ENCODE results near the gene RUFY2.
"Not testable (repeated sequence)": the region's sequence is repeated elsewhere in the genome, so short reads cannot be mapped to it uniquely, and the experiment has no call there.

Gene RUFY2, protein sequence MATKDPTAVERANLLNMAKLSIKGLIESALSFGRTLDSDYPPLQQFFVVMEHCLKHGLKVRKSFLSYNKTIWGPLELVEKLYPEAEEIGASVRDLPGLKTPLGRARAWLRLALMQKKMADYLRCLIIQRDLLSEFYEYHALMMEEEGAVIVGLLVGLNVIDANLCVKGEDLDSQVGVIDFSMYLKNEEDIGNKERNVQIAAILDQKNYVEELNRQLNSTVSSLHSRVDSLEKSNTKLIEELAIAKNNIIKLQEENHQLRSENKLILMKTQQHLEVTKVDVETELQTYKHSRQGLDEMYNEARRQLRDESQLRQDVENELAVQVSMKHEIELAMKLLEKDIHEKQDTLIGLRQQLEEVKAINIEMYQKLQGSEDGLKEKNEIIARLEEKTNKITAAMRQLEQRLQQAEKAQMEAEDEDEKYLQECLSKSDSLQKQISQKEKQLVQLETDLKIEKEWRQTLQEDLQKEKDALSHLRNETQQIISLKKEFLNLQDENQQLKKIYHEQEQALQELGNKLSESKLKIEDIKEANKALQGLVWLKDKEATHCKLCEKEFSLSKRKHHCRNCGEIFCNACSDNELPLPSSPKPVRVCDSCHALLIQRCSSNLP

DNA sequence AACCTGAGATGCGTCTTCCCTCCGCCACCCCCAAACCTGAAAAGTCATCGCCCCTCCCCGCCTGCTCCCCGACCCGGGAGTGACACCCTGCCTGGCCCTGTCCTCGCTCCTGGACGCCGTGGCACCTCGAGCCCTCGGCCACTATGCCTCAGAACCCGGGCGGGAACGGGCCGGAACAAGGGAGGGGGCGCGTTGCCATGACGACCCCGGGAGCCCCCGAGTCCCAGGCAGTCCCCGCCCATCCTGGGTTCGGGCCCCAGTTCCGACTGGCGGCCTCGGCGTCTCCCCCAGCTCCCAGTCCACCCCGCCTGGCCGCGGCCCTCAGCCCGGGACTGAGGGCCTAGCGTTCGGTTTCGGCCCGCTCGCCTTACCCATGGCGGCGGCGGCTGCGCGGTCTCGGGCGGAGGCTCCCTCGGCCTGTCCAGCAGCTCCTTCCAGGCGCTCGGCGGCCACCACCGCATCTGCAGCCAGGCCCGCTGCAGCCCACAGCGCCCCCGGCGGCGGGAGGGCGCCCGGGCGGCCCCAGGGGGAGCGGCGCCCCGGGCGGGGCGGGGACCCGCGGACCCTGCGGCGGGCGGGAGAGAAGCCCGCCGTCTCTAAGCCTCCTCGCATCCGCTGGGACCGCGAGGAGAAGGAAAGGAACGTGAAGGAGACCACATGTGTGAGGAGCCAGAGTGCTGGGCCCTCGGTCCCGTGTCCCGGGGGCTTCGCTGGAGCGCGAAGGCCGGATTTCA is at the start of gene RUFY2:
TSS of gene RUFY2 (minus strand) at position 463 of the 734 bp plus-strand sequence. CDS start at position 375, 88 bp downstream.
- peak; percentile 93 for DNase-seq (ENCODE audit: low spot score)

DNA sequence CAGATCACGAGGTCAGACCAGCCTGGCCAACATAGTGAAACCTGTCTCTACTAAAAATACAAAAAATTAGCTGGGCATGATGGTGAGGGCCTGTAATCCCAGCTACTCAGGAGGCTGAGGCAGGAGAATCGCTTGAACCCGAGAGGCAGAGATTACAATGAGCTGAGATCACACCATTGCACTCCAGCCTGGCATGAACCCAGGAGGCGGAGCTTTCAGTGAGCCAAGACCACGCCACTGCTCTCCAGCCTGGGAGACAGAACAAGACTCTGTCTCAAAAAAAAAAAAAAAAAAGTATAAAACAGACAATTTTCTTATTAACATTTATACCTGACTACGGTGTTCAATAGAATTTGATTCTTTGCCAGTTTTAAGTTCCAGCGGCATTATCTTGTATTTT is 42.6 kb upstream of the RUFY2 start:
- DNase-seq (ENCODE audit: low spot score): not testable (repeated sequence)

DNA sequence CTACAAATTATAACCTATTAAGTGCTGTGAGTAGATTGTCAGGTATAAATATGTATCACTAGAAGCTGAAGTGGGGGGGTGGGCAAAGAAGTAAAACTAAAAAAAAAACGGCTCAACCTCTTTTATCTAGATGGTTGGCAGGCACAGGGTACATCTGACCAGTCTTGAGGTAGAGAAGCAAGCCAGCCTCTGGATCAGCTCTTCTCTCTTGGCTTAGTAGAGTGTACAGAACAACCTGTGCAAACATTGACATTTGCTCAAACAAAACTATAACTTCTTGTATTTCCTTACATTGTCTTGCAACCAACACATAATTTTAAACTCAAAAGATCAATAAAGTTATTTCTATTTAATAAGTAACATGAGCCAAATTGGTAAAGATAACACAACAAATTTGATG is 39.1 kb upstream of the RUFY2 start:
- no peak for DNase-seq (ENCODE audit: low spot score)

DNA sequence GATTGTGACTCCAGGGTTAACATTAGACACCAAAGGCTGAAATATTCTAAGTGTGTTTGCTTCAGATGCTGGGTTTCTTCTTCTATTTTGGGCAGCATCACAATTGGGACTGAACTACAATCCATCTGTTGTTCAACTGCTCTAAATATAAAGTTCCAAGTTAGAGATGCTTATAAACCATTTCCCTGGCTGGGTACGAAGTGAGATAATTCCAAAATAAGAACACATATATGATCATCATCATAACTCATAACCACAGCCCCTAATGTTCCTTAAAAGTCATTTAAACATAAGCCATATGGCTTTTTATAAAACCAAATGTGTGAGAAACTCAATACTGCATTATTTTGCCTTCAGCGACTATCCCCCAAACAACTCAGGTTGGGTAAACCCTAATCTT is 35.9 kb upstream of the RUFY2 start:
- DNase-seq (ENCODE audit: low spot score): no peak

DNA sequence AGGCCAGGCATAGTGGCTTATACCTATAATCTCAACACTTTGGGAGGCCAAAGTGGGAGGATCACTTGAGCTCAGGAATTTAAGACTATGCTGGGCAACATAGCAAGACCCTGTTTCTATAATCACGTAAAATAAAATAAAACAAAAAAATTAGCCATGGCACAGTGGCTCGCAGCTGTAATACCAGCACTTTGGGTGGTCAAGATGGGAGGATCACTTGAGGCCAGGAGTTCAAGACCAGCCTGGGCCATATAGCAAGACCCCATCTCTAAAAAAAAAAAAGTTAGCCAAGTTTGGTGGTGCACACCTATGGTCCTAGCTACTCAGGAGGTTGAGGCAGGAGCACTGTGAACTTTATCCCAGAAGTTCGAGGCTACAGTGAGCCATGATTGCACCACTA is 33.8 kb upstream of the RUFY2 start:
- DNase-seq (ENCODE audit: low spot score): no peak

DNA sequence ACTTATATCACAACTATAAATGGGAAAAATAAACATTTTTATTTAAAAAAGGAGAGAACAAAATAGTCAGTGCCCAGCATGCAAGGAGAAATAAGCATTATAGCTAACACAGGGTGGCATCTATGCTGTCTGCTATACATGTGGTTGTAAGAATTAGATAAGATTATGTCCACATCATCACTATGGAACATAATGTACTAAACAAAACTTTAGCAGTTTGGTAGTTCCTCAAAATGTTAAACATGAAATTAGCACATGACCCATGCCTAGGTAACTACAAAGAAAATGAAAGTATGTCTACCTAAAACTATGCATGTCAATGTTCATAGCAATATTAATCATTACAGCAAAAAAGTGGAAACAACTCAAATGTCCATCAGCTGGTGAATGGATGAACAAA is 28.7 kb upstream of the RUFY2 start:
- no peak for DNase-seq (ENCODE audit: low spot score)

DNA sequence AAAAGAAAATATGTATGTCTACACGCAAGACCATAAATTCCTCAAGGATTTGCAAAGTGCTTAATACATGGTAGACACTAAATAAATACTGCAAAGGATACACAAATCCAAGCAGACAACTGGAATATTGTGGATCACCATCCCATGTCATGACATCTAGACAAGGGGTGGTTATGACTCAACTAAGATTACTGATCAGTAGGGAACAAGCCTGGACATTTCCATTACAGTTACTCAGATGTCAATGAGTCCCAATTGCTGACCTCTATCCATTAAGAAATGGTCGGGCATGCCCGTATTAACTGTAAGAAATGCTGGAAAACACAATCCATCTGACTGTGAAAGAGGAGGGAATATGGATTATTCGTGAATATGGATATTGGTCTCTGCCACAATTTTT is 27.6 kb upstream of the RUFY2 start:
- no peak for DNase-seq (ENCODE audit: low spot score)

DNA sequence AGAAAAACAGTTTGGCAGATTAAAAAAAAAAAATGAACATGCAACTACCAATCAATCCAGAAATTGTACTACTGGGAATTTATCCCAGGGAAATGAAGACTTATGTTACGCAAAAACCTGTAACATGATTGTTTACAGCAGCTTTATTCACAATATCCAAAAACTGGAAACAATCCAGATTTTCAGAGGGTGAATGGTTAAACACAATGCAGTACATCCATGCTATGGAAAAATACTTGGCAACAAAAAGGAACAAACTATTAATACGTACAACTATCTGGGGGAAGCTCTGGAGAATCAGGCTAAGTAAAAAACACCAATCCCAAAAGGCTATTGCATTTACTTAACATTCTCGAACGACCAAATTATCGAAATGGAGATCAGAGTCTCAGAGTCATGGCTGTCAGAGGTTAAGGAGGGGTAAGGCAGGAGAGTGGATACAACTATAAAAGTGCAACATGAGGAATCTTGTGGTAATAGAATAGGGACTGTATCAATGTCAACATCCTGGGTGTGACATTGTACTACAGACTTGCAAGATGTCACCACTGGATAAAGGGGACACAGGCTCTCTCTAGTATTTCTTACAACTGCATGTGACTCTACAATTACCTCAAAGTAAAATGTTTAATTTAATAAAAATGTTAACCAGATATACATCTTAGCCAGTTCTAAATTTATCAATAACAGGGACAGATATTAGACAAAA is 21.5 kb upstream of the RUFY2 start:
- no peak for DNase-seq (ENCODE audit: low spot score)

DNA sequence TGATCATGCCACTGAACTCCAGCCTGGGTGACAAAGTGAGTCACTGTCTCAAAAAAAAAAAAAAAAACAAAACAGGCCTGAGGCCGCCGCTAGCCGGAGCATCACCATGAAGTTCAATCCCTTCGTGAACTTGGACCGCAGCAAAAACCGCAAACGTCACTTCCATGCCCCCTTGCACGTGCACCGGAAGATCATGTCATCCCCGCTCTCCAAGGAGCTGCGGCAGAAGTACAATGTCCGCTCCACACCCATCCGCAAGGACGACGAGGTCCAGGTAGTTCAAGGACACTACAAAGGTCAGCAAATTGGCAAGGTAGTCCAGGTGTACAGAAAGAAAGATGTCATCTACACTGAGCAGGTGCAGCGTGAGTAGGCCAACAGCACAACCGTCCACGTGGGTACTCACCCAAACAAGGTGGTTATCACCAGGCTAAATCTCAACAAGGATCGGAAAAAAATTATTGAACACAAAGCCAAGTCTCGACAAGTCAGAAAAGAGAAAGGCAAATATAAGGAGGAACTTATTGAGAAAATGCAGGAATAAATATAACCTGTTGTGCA is 17.5 kb upstream of the RUFY2 start:
- DNase-seq (ENCODE audit: low spot score): no peak

DNA sequence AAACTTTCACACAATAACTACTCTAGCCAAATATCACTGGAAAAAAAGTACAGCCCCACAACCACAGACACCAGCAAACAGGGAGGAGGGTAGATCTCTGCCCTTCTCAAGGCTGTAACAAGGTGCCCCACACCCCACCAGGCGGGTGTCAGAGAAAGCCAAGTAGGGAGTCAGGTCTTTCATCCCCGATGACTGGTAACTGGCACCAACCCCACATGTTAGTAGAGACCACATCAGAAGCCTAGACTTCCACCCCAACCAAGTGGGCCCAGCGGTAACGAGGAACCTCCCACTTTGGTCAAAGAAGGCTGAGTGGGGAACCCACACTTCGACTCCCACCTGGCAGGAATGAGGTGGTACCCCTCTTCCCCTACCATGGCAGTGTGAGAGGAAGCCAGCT is 16.4 kb upstream of the RUFY2 start:
- DNase-seq (ENCODE audit: low spot score): no peak

DNA sequence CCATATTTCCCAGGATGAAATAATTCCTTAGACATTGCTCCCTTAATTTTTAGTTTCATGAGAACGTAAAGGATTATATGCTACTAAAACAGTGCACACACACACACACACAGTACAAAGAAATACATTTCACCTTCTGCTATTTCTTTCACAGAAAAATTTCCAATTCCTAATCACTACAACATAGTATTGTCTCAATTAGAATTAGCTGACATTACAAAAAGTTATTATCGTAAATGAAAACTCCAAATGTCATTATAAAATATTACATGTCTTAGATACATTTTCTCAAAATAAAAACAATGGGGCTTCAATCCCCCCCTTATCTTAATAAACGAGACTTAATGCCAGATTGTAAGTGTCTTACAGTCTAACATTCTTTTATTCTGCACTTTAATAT is 12.3 kb upstream of the RUFY2 start:
- no peak for DNase-seq (ENCODE audit: low spot score)

DNA sequence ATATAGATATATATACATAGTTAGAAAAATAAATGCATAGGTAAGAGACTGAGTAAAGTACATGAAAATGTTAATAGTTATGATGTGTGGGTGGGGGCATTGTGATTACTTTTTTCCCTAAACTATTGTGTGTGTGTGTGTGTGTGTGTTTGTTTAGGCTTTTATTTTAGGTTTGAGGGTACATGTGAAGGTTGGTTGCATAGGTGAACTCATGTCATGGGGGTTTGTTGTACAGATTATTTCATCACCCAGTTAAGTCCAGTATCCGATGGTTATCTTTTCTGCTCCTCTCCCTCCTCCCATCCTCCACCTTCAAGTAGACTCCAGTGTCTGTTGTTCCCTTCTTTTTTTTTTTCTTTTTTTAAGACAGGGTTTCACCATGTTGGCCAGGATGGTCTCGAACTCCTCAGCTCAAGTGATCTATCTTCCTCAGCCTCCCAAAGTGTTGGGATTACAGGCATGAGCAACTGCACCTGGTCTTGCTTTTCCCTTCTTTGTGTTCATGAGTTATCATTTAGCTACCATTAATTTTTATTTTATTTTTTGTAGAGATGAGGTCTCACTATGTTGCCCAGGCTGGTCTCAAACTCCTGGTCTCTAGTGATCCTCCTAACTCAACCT is 1.9 kb upstream of the RUFY2 start:
- no peak for DNase-seq (ENCODE audit: low spot score)

DNA sequence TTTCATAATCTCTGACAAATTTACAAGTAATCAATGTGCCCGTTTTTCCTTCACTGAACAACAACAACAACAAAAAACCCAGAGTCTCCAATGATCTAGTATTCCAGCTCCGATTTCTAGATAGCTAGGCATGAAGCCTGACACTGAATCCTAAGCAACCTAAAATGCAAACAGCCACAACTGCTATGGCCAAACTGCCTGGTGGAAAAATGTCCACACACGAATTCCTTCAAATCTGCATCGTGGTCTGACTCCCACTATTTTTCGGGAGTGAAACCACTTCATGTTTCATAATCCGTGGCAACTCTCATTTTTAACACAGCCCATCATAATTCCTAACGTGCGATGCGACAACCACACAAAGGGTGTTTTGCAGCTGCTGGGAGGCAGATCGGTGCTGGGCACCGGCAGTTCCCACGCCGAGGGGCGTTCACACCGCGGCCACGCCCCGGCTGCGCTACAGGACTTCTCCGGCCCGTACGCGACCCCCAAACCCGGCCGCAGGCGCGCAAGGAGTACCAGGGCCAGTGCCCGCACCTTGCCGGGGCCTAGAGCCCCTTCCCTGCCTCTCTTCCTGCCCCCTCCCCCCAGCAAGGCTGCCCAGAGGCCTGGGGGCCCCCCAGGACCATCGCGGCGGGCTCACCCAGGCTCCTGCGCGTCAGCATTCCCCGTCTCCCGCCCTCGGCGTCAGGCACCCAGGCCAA is 814 bp downstream of the RUFY2 start:
- DNase-seq (ENCODE audit: low spot score): peak; percentile 86

DNA sequence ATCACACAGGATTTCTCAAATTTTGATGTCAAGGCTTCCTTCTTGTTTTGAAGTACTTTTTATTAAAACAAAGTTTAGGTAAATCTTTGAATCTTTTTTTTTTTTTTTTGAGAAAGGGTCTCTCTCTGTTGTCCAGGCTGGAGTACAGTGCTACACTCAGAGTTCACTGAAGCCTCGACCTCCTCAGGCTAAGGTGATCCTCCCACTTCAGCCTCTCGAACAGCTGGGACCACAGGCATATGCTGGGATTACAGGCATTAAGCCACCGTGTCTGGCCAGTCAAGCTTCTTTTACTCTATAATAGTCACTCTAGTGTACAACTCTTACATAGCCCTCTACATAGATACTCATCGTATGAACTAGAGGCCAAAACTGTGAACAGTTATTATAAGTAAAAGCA is 3.4 kb downstream of the RUFY2 start:
- DNase-seq (ENCODE audit: low spot score): no peak

DNA sequence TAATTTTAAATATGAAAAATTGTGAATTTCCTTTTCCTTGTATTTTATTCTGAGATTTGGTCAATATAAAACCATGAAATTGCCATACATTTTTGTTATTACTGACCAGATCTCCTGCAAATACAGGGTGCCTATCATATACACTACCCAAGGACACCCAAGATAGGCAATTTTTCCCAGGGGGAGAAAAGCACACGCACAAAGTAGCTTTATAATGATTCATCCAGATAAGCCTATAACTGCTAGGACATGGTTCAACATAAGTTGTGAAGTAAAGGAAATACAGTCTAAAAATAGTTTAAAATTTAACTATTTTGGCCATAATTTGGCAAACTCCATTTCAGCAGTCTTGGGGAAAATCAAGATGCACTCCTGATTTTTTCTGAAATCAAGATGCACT is 4.8 kb downstream of the RUFY2 start:
- DNase-seq (ENCODE audit: low spot score): no peak

DNA sequence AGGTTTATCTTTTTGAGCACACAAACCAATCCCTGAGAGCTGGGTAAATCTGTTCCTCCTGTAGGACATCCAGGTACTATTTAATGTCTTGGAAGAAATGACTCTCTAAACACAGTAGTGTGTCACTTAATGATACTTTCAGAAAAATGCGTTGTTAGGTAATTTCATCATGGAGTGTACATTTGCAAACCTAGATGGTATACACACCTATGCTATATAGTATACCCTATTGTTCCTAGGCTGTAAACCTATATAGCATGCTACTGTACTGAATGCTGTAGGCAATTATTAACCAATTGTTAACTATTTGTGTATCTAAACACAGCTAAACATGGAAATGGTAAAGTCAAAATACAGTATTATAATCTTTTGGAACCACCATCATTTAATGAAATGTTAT is 10.1 kb downstream of the RUFY2 start:
- DNase-seq (ENCODE audit: low spot score): no peak

DNA sequence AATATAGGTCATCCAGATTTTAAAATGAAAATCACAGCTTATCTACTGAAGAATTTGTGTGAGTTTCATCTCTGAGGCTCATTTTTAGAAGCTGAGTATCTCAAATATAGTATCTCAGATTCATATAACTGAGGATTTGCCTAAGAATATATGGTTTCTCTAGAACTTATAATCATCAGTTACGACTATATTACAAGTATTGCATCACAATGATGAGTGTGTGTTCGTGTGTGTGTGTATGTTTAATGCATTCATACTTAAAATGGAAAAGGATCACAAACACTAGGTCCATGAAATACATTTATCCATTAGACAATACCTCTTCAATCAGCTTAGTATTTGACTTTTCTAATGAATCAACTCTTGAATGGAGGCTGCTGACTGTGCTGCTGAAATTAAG is 21.3 kb downstream of the RUFY2 start:
- no peak for DNase-seq (ENCODE audit: low spot score)

DNA sequence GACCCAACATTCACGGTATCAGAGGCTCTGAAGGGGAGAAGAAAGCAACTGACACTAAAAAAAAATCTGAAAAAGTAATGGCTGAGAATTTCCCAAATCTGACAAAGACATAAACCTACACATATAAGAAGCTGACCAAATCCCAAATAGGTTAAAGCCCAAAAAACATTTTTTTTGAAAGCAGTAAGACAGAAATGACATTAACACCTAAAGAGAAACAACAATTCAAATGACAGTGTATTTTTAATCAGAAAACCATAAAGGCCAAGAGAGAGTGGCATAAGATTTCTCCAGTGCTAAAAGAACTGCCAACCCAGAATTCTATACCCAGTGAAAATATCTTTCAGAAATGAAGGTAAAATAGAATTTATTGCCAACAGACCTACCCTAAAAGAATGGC is 35.5 kb downstream of the RUFY2 start:
- DNase-seq (ENCODE audit: low spot score): no peak

DNA sequence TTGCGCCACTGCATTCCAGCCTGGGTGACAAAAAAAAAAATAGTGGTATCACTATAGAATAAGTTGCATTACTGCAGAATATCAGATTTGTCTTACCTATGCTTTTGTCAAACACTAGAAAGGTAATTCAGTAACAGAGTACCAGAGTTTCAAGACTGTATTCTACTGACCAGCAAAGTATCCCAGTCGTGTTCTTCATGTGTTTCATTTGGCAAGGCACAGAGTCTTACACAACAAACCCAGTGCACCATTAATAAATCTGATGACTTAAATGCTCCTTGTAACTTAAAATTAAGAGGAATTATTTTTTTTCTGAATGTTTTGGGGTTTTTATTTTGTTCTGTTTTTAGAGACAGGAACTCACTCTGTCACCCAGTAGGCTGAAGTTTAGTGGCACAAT is 40.0 kb downstream of the RUFY2 start:
- no peak for DNase-seq (ENCODE audit: low spot score)

DNA sequence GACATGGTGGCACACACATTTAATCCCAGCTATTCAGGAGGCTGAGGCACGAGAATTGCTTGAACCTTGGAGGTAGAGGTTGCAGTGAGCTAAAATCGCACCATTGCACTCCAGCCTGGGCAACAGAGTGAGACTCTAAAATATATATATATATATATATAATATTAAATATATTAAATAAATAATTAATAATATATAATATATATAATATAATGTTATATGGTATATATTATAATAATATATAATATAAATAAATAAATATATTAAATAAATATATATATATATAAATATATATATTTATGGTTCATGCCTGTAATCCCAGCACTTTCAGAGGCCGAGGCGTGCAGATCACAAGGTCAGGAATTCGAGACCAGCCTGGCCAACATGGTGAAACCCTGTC is 40.5 kb downstream of the RUFY2 start:
- no peak for DNase-seq (ENCODE audit: low spot score)

DNA sequence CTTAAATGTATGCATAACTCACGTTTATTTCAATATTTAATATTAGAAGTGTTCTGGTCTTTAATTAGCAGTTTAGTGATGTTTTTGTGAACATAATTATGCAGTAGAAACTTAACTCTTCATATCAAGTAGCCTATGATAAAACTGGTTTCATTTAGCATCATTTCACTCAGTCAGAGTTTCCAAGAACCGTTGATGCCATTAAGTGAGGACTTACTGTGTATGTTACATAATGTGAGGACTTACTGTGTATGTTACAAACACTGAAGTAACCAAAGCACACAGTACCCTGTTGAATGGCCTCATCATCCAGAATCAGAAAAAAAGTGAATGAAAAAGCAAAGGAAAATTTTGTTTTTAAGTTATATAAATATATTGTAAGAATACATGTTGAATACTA is 41.5 kb downstream of the RUFY2 start:
- no peak for DNase-seq (ENCODE audit: low spot score)

Data from left forelimb (tissue), 1 donor.